ENCODE measurements around the gene FMO5. TPM values are rescaled to one million over a fixed set of nuclear protein-coding genes. Genes with fewer than 3 reads are reported as not detected.
"Not testable (repeated sequence)": the region's sequence is repeated elsewhere in the genome, so short reads cannot be mapped to it uniquely, and the experiment has no call there.

The FMO5 gene
- total RNA-seq, 6 experiments from 2014 or later = 55.0 to 482 (median 99.6) TPM

DNA sequence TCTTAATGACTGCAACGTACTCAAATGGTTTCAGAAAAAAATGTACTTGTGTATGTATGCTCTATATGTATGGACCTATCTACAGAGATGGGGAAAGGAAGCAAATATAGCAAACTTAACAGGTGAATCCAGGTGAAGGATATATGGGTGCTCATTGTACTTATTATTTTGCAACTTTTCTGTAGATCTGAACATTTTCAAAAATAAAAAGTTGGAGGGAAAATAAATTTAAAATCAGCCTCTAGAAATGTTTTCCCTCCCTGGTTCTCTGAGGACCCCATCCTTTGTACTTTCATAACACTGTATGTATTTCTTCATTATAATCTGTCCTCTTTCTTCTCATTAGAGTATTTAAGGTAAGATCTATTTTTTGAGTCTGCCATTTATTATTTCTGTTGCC lies 17.9 kb downstream of the FMO5 start:
- intact Hi-C loops (cut with DNase I) = no loop called here
- no peak overlapping the region for H3K4me3 ChIP-seq
- TF ChIP-seq, protein P1, sequence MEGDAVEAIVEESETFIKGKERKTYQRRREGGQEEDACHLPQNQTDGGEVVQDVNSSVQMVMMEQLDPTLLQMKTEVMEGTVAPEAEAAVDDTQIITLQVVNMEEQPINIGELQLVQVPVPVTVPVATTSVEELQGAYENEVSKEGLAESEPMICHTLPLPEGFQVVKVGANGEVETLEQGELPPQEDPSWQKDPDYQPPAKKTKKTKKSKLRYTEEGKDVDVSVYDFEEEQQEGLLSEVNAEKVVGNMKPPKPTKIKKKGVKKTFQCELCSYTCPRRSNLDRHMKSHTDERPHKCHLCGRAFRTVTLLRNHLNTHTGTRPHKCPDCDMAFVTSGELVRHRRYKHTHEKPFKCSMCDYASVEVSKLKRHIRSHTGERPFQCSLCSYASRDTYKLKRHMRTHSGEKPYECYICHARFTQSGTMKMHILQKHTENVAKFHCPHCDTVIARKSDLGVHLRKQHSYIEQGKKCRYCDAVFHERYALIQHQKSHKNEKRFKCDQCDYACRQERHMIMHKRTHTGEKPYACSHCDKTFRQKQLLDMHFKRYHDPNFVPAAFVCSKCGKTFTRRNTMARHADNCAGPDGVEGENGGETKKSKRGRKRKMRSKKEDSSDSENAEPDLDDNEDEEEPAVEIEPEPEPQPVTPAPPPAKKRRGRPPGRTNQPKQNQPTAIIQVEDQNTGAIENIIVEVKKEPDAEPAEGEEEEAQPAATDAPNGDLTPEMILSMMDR (IDR thresholded peaks at IDR 0.05) = no peak
- no peak for TF ChIP-seq POLR2A (IDR thresholded peaks at IDR 0.05)
- peaks cover 0 to 36% (median 10%) of the 10 kb centered on the region in 4 donors for H3K4me1 ChIP-seq
- no peaks in the 10 kb centered on the region for H3K9me3 ChIP-seq
- no peak overlapping the region for H3K27ac ChIP-seq
- no peak for DNase-seq
- WGBS (ENCODE audit: insufficient coverage, low coverage, low lambda C conversion rate, missing lambda C conversion rate) = 89% methylated on average over 1 of the region's 1 CpG
- H3K36me3 ChIP-seq = peaks cover 0 to 72% (median 27%) of the 10 kb centered on the region in 4 donors
- no peaks in the 10 kb centered on the region for H3K27me3 ChIP-seq
- ATAC-seq = no peak

DNA sequence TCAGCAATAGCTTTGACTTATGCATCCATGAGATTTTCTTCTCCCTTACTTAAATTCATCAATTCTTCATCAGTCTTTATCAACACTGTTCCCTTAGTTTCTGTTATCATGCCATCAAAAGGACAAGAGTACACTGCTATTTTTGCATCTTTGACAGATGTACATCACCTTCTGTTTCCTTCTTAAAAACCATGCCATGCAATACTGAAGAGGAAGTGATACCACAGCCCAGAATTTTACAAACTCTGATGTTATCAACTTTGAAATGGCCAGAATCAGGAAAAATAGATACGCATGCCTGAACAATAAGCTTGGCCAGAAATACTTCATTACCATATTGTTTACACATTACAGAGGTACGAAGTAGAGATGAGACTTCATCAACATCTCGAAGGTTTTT lies 21.1 kb downstream of the FMO5 start:
- peaks cover 0 to 58% (median 21%) of the 10 kb centered on the region in 4 donors for H3K36me3 ChIP-seq
- no peak for DNase-seq
- no peak for ATAC-seq

DNA sequence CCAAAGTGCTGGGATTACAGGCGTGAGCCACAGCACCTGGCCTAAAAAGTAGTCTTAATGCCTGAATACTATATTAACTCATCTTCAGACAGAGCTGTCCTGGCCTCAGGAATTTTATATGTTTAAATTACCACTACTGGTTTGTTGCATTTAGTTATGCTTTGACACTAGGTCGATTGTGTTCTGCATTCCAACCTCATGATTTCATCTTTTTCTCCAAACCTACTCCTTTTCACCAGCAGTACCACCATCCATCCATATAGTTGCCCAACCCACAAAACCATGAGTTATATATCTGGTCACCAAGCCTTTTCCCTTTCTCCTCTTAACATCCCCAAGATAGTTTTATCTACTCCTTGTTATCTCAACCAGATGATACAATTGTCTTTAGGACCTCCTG lies 22.6 kb downstream of the FMO5 start:
- Histone ChIP-seq H3K9me3 (no peaks in the 10 kb centered on the region), H3K27ac (no peak overlapping the region), H3K27me3 (no peaks in the 10 kb centered on the region), H3K4me3 (no peak overlapping the region), H3K4me1 (no peaks in the 10 kb centered on the region), H3K36me3 (peaks cover 0 to 54% (median 18%) of the 10 kb centered on the region in 4 donors)
- DNase-seq = no peak
- ATAC-seq = peak in 1 of 4 donors; percentile 7
- 56% methylated on average over 2 of the region's 2 CpGs for WGBS (ENCODE audit: insufficient coverage, low coverage, low lambda C conversion rate, missing lambda C conversion rate)
- TF ChIP-seq, protein P1 (IDR thresholded peaks at IDR 0.05) = no peak
- TF ChIP-seq POLR2A (IDR thresholded peaks at IDR 0.05) = no peak
- intact Hi-C loops (cut with DNase I) = no loop called here

More for the DNA sequence above, 21.1 kb downstream of the FMO5 start:
- Histone ChIP-seq H3K4me1 (peaks cover 0 to 5% (median 0%) of the 10 kb centered on the region in 4 donors), H3K27me3 (no peaks in the 10 kb centered on the region), H3K9me3 (no peaks in the 10 kb centered on the region), H3K27ac (no peak overlapping the region), H3K4me3 (no peak overlapping the region)
- TF ChIP-seq, protein P1 (IDR thresholded peaks at IDR 0.05) = no peak
- TF ChIP-seq POLR2A (IDR thresholded peaks at IDR 0.05) = no peak
- 88% methylated on average over 3 of the region's 3 CpGs for WGBS (ENCODE audit: insufficient coverage, low coverage, low lambda C conversion rate, missing lambda C conversion rate)
- intact Hi-C loops (cut with DNase I) = no loop called here

DNA sequence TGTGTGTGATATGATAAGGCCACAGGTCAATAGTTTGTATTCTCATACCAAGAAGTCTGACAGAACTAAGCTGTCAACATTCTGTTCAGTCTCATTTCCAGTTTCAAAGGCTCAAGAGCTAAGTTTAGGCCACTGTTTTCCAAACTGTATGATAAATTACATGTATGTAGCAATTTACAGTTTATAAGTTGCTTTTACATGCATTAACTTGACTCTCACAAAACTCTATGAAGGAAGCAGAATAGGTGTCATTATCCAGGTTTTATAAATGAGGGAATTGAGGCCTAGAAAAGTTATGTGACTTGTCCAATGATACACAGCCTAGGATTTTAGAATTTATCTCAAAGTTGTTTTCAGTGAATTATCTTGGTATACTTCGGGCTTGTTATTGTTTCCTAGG lies 23.4 kb downstream of the FMO5 start:
- TF ChIP-seq, protein P1 (IDR thresholded peaks at IDR 0.05) = no peak
- no peak for TF ChIP-seq POLR2A (IDR thresholded peaks at IDR 0.05)
- Histone ChIP-seq H3K4me3 (no peak overlapping the region), H3K36me3 (peaks cover 0 to 51% (median 14%) of the 10 kb centered on the region in 4 donors), H3K9me3 (no peaks in the 10 kb centered on the region), H3K27ac (no peak overlapping the region), H3K4me1 (no peaks in the 10 kb centered on the region), H3K27me3 (no peaks in the 10 kb centered on the region)
- ATAC-seq (no peak), DNase-seq (no peak)
- WGBS (ENCODE audit: insufficient coverage, low coverage, low lambda C conversion rate, missing lambda C conversion rate) = 89% methylated on average over 1 of the region's 1 CpG
- intact Hi-C loops (cut with DNase I) = no loop called here

DNA sequence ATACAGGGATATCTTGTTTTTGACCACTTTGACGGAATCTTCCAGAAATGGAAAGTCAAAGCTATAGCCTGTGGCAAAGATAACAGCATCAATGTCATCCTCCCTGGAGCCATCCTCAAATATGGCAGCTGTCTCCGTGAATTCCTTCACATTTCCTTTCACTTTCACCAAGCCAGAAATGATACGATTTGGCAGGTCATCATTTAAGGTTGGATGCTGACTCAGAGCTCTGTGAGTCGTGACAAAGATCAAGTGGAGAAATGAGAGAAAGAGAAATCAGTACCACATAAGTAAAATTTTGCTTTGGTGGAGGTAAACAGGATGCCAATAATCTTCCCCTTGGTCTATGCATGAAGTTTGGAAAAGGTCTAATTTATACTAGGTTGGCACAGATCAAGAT lies 23.9 kb downstream of the FMO5 start:
- H3K4me1 ChIP-seq = no peaks in the 10 kb centered on the region
- DNase-seq = no peak
- TF ChIP-seq POLR2A (IDR thresholded peaks at IDR 0.05) = no peak
- TF ChIP-seq, protein P1 (IDR thresholded peaks at IDR 0.05) = no peak
- peak in 3 of 4 donors; percentile 4 to 25 (median 25) for ATAC-seq
- no peak overlapping the region for H3K4me3 ChIP-seq
- H3K9me3 ChIP-seq = no peaks in the 10 kb centered on the region
- no peak overlapping the region for H3K27ac ChIP-seq
- H3K36me3 ChIP-seq = peaks cover 0 to 48% (median 14%) of the 10 kb centered on the region in 4 donors
- whole genome bisulfite sequencing (ENCODE audit: insufficient coverage, low coverage, low lambda C conversion rate, missing lambda C conversion rate) = 65% methylated on average over 4 of the region's 4 CpGs
- intact Hi-C loops (cut with DNase I) = no loop called here
- no peaks in the 10 kb centered on the region for H3K27me3 ChIP-seq

DNA sequence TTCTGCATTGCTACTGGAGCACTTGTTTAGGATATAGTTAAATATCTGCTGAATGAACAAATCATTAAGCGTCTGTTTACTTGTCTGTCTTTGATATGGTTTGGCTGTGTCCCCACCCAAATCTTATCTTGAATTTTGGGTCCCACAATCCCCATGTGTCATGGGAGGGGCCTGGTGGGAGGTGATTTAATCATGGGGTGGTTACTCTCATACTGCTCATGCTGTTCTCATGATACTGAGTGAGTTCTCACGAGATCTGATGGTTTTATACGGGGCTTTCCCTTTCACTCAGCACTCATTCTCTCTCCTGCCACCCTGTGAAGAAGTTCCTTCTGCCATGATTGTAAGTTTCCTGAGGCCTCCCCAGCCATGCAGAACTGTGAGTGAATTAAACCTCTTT lies 27.8 kb downstream of the FMO5 start:
- H3K27me3 ChIP-seq; H3K4me3 ChIP-seq; DNase-seq; intact Hi-C loops (cut with DNase I); H3K4me1 ChIP-seq; H3K27ac ChIP-seq; H3K9me3 ChIP-seq: not testable (repeated sequence)
- H3K36me3 ChIP-seq = peaks cover 0 to 20% (median 3%) of the 10 kb centered on the region in 4 donors
- ATAC-seq = peak in 3 of 4 donors; percentile 15 to 39 (median 33)
- 58% methylated on average over 1 of the region's 3 CpGs for WGBS (ENCODE audit: insufficient coverage, low coverage, low lambda C conversion rate, missing lambda C conversion rate)

All from right lobe of liver (tissue), 6 donors.